22Rv1 (cell line): ENCODE measurements around the gene FIG4.
A peak's percentile ranks its signal among the peaks of the same experiment; 100 is the strongest.

Experiments
- H3K27ac ChIP-seq: fragments of 450-650 bp; 2 replicates; pipeline ENCODE4 v1.5.1; 2017
- ZFX ChIP-seq: fragments of 450-650 bp; IDR thresholded peaks from 2 replicates; pipeline ENCODE4 v1.6.1; 2017; ENCODE audit warnings: antibody characterized with exemption, borderline replicate concordance
- TF ChIP-seq, protein P1 (sequence below): fragments of 450-650 bp; IDR thresholded peaks from 2 replicates; pipeline ENCODE4 v1.5.1; 2017; ENCODE audit warnings: mild to moderate bottlenecking

The FIG4 gene

DNA sequence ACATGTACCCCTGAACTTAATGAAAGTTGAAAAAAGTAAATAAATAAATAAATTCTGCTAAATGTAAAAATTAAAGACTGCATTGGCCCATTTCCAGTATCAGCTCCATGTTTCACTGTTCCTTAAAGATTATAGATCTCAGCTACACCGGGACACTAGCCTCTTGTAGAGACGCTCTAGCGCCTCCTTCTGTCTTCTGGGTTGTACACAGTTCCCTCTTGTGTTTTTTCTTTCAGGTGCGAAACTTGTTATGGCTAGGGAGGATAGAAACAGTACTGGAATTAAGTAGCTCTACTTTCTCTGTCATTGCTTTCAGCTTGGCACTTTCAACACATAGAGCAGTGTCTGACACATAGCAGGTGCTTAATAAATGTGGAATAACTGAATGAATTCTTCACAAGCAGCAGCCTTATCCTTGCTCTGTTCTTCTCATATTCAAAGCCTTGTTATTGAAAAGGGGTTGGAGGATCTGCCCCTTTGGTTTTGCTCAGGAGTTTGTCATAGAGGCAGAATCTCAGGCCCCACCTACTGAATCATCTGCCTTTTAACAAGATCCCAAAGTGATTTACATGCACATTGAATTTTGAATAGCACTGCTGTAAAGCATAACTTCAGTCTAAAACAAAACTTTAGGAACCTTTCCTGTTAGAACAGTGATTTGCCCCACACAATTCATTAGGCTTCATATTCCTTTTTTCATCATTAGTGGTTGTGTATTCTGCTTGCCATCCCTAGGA is 92.3 kb downstream of the FIG4 start:
- no peak for TF ChIP-seq ZFX
- TF ChIP-seq, protein P1, sequence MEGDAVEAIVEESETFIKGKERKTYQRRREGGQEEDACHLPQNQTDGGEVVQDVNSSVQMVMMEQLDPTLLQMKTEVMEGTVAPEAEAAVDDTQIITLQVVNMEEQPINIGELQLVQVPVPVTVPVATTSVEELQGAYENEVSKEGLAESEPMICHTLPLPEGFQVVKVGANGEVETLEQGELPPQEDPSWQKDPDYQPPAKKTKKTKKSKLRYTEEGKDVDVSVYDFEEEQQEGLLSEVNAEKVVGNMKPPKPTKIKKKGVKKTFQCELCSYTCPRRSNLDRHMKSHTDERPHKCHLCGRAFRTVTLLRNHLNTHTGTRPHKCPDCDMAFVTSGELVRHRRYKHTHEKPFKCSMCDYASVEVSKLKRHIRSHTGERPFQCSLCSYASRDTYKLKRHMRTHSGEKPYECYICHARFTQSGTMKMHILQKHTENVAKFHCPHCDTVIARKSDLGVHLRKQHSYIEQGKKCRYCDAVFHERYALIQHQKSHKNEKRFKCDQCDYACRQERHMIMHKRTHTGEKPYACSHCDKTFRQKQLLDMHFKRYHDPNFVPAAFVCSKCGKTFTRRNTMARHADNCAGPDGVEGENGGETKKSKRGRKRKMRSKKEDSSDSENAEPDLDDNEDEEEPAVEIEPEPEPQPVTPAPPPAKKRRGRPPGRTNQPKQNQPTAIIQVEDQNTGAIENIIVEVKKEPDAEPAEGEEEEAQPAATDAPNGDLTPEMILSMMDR: peak; percentile 49
- H3K27ac ChIP-seq: no peak overlapping the region

- TF ChIP-seq ZFX: no peak
- TF ChIP-seq, protein P1: no peak
- no peak overlapping the region for H3K27ac ChIP-seq
Measured at GRCh38 chr6:109787312-109787711, 96.2 kb downstream of the FIG4 start.

GRCh38 chr6:109788687-109789086 is 97.6 kb downstream of the FIG4 start:
- TF ChIP-seq, protein P1: no peak
- no peak for TF ChIP-seq ZFX
- no peak overlapping the region for H3K27ac ChIP-seq

- H3K27ac ChIP-seq: no peak overlapping the region
- TF ChIP-seq, protein P1: no peak
Measured at GRCh38 chr6:109790131-109790530, 99.0 kb downstream of the FIG4 start.

DNA sequence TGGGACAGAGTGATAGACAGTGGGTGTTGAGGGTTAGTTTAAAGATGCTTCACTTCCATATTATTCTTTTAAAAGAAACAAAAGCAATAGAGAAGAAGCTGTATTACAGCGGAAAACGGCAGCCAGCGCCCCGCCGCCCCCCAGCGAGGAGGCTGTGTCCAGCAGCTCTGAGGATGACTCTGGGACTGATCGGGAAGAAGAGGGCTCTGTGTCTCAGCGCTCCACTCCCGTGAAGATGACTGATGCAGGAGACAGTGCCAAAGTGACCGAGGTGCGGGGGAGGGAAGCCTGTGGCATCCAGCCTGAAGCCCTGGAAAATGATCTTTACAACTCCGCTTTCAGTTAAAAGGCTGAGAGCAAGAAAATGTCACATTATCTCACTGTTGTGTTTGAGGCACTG is 100.2 kb downstream of the FIG4 start:
- TF ChIP-seq, protein P1: no peak
- TF ChIP-seq ZFX: no peak
- H3K27ac ChIP-seq: no peak overlapping the region

GRCh38 chr6:109793021-109793420 is 101.9 kb downstream of the FIG4 start:
- no peak for TF ChIP-seq ZFX
- TF ChIP-seq, protein P1: no peak

DNA sequence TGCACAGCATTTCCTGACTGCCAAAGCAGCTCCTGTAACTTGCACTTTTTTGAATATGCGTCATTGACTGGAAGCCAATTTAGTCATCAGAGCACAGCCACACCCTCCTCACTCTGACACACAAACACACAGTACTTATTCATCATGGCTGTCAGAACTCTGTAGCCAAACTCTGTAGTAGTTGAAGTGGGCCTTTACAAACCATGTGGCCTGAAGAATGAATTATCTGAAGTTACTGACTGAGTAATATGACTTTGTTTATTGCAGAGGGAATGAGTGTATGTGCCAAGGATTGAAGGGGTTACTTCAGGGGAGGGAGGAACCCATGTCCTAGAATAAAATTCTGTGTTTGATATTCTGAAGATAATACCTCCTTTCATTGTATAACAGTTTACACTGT is 102.7 kb downstream of the FIG4 start:
- H3K27ac ChIP-seq: 0 out of 2 replicates have a peak overlapping the region, but pooled peaks have one; percentile 0
- TF ChIP-seq ZFX: no peak
- TF ChIP-seq, protein P1: no peak

More at GRCh38 chr6:109793021-109793420, 101.9 kb downstream of the FIG4 start:
- no peak overlapping the region for H3K27ac ChIP-seq
